GM21390 (cell line): ENCODE measurements around the gene BCAS3.
"Not testable (repeated sequence)": the region's sequence is repeated elsewhere in the genome, so short reads cannot be mapped to it uniquely, and the experiment has no call there.

Experiments
- ATAC-seq: cut with Tn5 transposase; IDR thresholded peaks from one replicate; pipeline ENCODE4 v1.9.1; 2021; ENCODE audit not compliant: unreplicated experiment

The BCAS3 gene

DNA sequence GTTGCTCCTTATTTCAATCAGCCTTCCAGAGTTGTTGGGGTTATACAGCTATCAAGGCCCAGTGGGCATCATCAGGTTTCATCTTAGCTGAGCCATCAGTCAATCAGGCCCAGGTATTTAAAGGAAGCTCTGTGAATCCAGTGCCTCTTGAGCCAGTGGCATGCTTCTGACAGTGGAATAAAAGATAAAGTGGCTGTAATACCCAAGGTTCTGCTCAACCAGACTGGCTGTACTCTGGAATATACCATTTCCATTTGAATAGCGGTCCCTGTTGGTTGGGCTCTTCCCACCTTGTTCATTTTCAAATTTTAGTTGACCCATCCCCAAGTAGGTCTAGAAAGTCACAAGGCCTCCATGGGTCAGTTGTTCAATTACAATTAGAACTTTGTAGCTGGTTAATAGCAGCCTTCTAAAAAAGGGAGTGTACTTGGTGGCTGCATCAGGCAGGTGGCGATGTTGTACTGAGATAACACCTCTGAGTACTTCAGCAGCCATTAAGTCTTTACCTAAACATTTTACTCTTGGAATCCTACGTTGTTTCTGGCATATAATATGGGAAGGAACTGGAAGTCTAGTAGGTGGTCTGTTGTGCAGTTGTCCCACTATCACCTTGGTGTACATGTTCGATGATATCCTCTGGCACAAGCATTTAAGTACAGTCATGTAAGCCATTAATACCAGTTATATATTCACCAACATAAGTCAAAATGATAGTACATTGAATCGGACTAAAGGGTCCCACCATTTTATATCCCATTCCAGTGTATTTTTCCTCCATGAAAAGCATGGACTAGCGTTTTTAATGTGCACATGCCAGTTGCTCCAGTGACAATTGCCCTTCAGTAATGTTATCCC is 294.1 kb downstream of the BCAS3 start:
- peak; percentile 65 for ATAC-seq

DNA sequence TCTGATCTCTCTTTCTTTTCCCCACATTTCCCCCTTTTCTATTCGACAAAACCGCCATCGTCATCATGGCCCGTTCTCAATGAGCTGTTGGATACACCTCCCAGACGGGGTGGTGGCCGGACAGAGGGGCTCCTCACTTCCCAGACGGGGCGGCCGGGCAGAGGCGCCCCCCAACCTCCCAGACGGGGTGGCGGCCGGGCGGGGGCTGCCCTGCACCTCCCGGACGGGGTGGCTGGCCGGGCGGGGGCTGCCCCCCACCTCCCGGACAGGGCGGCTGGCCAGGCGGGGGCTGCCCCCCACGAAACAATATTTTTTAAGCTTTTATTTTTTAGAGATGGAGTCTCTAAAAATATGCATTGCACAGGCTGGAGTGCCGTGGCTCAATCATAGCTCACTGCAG is 299.2 kb downstream of the BCAS3 start:
- ATAC-seq: not testable (repeated sequence)

DNA sequence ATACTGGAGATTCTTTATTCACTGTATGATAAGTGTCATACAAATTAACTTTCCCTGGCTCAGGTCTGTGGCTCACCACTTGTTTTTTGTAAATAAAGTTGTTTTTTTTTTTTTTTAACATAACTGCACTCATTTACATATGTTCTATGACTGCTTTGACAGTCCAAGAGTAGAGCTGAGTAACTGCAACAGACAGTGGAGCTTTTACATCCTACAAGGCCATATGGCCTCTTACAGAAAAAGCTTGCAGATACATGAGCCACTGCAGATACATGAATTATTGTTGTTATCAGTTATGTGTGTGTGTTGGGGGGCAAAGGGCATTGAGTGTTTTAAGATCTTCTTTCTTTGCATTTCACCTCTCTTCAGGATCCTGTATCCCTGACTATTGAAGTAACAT is 311.7 kb downstream of the BCAS3 start:
- no peak for ATAC-seq

DNA sequence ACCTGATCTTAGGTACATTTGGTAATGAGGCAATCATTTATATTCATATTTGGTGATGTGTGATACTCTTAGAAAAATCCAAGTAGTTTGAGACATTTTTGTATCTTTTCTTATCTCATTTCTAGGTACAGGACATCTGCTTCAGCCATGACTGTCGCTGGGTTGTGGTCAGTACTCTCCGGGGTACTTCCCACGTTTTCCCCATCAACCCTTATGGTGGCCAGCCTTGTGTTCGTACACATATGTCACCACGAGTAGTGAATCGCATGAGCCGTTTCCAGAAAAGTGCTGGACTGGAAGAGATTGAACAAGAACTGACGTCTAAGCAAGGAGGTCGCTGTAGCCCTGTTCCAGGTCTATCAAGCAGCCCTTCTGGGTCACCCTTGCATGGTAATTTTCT is 312.2 kb downstream of the BCAS3 start:
- no peak for ATAC-seq

DNA sequence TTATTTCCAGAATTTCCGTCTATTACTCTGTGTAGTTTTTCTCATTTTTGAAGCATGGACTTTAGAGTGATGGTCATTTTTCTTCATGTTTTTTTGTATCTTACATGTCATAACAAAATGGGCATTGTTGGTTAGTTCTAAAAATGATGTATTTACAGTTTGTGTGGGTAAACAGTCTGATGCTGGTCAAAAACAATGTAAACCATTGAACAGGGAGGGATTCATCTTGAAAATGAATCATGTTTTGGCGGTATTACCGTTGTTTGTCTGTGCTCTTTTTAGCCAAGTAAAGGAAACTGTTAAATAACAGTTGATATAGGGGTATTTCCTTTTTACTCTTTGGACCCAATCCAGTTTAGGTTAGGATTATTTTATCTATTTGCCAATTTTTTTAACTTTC is 315.8 kb downstream of the BCAS3 start:
- no peak for ATAC-seq

DNA sequence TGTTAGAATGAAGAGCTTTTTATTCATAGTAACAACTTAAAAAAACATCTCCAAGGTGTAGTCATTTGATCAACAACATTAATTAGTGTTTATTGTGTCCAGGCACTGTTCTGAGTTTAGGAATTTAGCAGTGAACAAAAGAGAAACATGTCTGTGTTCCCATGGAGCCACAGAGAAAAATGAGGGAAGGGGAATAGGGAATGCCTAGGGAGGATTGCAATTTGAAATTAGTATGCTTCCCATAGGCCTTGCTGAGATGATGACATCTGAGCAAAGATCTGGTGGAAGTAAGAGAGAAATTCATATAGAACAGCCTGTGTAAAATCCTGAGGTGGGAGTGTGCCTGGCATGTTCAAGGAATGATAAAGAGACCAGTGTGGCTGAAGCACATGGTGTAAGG is 318.0 kb downstream of the BCAS3 start:
- ATAC-seq: no peak

DNA sequence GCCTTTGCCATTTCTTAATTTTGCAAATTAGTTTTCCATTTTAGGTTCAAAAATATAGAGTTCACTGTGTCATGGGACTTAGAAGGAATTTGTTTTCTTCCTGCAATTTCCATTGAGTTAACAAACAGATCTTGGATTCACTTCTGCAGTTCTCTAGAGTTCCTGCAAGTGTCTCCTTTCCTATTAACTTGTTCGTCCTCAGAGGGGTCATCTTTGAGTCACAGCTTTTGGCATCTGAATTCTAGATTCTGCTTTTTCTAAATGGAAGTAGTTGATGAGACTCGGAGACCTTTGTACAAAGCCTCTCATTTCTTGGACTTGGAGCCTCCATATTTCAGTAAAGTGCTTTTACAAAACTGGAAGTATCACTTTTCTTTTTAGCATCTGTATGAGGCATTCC is 323.3 kb downstream of the BCAS3 start:
- no peak for ATAC-seq

DNA sequence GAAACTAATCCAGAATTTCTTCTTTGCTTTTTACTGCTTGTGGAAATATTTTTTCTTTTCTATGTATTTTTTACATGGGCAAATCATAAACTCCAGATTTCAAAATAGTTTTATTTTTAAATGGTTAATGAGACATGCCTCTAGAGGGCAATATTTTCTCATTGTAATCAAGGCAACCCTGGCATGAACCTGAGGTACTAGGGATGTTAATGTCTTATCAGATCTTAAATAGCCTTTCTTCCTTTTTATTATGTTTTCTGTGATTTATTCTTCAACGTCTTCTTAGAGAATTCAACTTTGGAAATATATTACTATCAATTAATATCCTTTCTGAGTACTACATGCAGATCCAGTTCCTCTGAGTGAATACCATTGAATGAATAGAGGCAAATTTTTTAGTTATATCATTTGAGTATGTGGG is 324.7 kb downstream of the BCAS3 start:
- no peak for ATAC-seq

DNA sequence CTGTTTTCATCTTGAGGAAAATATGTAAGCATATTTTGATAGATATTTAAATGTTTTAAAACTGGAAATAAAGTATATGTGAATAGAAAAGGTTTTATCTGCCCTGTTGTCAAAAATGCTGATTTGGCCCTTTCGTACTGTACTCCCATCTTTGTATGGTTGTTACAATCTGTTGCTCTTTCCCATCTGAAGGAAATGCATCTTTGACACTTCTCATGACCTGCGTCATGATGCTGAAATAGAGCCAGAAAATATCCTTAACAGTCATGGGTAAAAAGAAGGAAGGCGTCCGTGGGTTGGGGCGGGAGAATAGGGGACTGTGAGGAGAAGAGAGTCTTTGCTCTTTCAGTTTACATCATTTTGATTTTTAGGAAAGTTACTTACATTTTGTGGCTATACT is 327.7 kb downstream of the BCAS3 start:
- no peak for ATAC-seq

DNA sequence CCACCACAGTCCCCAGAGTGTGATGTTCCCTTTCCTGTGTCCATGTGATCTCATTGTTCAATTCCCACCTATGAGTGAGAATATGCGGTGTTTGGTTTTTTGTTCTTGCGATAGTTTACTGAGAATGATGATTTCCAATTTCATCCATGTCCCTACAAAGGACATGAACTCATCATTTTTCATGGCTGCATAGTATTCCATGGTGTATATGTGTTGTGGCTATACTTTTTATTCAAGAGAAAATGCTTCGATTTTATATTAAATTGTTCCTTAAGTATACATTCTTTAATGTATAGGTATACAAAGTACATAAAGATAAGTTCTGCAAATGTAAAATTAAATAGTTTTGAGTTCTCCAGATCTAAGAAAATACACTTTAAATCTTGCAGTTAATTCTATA is 328.3 kb downstream of the BCAS3 start:
- ATAC-seq: not testable (repeated sequence)

DNA sequence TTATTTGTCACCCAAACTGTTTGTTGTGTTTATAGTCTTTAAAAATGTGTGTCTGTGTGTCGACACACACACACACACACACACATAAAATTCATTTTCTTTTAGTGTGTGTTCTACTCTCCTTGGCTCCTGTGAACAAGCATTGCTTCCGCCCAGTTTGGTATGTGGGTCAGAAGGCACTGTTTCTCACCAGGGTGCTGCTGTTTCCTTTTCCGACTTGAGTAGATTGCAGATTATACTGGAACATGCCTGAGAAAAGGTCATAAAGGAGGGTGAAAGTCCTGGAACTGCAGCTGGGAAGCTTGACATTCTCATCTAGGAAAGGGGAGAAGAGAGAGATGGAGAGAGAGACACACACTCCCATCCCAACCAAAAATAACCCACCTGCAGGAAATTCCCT is 330.3 kb downstream of the BCAS3 start:
- no peak for ATAC-seq

DNA sequence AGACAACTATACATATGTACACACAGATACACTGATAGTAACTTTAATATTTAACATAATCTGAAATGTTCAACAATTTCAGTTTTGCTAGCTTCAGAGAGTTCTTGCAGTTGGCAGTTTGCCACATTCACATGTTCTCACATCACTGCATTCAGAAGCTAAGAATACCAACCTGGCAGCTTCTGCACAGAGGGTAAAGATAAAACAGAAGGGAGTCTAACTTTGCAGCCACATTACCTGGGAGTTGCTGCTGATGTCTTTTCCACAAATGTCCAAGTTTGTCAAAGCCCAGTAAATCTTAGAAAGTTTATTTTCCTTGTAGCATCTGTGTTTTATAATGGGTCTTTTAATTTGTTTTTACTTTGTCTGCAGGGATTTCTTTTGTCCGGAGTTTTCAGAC is 332.0 kb downstream of the BCAS3 start:
- peak; percentile 63 for ATAC-seq

DNA sequence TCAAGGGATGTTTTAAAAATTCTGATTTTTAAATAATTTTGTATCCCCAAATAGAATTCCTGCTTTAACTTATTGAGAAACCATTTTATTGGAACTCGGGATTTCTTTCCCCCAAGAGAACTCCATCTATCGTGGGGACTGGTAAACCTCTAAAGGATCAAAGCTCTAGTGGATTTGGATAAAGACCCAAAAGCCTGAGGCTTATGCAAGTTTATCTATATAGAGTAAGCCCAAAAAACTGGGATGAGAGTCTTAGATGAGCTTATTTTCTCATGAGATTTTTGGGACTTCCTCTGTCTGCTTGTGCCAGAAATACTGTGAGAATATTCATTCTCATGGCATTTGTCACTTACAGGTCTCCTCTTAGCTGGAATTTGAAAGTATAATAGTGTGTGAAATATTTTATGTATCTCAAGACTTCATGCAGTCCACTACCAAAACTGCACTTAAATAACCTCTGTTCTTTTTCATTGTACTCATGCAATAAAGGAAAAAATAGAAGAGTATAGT is 333.1 kb downstream of the BCAS3 start:
- ATAC-seq: no peak

DNA sequence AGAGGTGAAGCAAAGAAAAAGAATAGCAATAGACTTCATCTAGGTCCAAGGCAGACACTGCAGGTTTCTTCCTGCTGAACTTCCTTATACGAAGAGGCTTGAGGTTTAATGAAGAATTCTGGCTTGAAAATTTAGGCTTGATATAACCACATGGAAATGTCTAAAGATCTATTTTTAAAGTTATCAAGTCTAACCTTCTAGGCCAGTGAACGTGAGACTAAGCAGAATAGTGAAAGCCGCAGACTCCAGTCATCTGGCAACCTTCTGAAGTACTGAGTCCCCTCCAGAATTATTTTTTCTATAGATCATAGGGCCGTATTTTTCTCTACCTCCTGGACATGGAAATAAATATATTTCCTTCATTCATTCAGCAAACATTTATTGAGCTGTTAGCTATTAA is 333.6 kb downstream of the BCAS3 start:
- ATAC-seq: no peak

DNA sequence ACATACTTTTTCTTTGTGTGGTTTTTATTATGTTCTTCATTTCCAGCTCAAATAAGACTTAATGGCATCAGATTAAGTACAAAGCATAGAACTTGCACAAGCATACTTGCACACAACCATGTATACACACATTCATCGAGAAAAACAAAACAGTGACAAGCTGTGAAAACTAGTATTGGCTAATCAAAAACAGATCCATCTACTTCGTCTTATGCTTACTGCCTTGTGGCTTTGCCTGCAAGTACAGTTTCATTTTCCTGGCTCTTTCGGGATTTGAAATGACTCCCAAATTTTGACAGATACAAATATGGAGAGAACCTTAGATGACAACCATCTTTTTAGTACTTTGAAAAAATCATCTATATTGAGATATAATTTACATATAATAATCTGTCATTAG is 338.3 kb downstream of the BCAS3 start:
- ATAC-seq: no peak

DNA sequence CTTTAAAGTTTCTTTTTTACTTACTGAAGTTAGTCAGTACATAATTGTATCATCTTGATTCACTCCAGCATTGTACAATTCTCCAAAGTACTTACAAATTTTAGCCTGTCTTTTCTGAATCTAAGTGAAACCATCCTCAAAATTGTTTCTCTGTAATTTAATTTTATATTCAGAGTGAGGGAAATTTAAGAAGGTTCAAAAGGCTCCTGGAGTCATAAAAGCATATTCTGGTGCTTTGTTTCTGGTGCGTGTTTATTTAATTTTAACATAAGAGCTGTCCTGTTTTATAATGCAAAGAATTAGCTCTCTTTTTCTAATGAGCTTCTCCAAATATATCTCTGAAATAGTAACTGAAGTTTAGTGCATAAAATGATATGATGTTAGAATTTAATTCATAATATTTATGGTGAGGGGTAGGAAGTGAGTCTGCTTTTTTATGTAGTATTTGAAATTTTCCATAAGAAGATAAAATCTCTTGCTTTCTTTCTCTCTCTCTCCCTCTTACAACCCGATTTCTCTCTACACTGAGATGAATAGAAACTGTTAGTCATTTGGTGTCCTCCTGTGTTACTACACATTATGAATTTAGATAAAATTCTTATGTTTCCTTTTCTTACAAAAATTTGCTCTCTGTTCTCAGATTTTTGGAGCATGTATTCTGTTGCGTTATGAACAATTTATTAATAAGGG is 339.8 kb downstream of the BCAS3 start:
- no peak for ATAC-seq

DNA sequence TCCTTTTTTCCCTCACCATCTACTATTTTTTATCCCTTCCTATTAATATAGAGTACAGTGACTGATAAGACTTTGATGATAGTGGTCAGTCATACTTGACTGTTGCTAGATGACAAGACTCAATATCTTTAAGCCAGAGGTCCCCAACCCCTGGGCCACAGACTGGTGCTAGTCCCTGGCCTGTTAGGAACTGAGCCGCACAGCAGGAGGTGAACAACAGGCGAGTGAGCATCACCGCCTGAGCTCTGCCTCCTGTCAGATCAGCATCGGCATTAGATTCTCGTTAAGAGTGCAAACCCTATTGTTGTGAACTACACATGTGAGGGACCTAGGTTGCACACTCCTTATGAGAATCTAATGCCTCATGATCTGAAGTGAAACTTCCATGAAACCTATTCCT is 341.3 kb downstream of the BCAS3 start:
- ATAC-seq: no peak

DNA sequence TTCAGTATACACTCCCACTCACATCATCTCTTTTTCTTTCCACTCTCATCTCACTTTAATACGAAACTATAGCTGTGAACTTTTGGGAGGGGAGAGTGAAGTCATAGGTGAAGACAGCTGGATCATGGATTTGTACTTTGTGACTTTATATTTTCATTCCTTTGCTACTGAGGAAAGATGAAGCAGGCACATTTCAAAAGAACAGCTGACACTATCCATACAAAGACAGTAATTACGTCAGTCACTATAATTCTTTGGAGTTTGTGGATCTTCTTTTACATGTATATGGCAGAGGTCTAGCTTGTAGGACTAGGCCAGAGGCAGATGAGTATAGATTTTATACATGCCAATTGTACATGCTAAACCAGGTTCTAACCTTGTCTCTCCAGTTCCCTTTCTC is 346.3 kb downstream of the BCAS3 start:
- no peak for ATAC-seq

DNA sequence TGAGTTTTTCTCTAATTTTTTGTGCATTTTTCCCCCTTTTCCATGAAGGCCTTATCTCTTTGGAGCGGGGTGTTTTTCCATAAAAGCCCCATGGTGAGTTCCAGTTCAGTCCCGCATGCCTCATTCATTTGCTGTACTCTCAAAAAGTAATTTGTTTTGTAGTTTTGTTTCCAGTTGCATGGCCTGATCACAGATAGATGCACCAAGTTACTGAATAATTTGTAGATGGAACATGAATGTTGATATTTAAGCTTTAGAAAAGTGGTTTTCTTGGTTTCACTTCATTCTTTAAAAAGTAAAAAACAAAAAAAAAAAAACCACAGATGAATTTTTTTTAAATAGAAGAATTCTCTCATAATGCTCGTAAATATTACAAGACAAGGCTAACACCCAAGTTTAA is 349.2 kb downstream of the BCAS3 start:
- no peak for ATAC-seq

DNA sequence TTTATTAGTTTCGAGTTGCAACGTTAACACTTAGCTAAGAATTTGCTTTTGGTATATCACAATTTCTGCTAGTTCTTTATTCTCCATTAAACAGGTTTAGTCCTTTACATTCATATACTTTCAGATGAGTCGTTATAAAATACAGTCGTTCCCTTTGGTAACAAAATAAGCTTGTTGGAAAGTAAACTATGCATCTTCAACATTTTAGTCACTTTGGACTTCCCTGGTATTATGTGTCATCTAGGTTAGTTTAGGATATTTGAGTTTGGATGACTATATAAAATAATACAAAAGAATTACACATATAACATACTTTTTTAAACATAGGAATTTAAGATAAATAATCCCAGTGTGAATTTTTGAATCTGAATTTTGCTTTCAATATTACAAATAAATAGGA is 351.5 kb downstream of the BCAS3 start:
- ATAC-seq: no peak

DNA sequence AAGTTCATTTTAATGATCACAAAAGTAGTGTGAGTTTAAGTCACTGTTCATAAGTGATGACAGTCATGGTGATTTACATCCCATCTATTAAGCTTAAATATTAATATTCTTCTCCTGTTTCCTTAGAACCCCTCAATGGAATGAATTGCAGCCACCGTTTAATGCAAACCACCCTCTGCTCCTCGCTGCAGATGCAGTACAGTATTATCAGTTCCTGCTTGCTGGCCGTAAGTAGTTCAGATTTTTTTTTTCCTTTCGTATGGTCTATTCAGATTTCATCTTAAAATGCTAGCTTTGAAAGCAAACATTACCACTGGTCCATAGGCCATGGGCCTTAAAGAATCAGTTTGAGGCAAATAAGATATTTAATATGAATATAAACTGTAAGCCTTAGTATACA is 363.0 kb downstream of the BCAS3 start:
- ATAC-seq: no peak

DNA sequence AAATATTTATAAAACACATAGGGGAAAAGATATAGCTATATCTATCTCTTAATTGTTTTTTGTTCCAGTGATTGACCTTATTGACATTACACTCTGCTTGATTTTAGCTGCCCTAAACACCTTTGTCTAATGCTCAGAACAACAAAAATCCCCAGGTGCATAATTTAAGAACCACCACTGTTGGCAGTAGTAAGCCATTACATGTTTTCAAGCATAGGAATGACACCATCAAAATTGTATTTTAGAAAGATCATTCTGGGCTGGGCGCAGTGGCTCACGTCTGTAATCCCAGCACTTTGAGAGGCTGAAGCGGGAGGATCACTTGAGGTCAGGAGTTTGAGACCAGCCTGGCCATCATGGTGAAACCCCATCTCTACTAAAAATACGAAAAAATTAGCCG is 364.7 kb downstream of the BCAS3 start:
- not testable (repeated sequence) for ATAC-seq
